OCI-LY3 (cell line): ENCODE measurements around the gene FGF11.

Experiments
- CTCF ChIP-seq: fragments of 200-600, 300-600 bp; sonication (generic); IDR thresholded peaks from 2 replicates; pipeline ENCODE4 v1.5.1; 2014; ENCODE audit warnings: antibody characterized with exemption, low read length, low read depth
- EZH2phosphoT487 ChIP-seq: fragments of 200-600 bp; shearing (Covaris generic); IDR thresholded peaks from 2 replicates; pipeline ENCODE4 v1.6.1; 2018; ENCODE audit warnings: antibody characterized with exemption, mixed run types, low read depth

GRCh38 chr17:7493941-7494340 lies 54.6 kb downstream of the FGF11 start:
- TF ChIP-seq CTCF = no peak
- no peak for TF ChIP-seq EZH2phosphoT487
